MCF 10A (cell line): ENCODE results near the gene CNTNAP2. TPM values are rescaled to one million over a fixed set of nuclear protein-coding genes. Genes with fewer than 3 reads are reported as not detected.

Experiments
- BruUV-seq: library from RNA; stranded (reverse); fragments of 400-500 nt; replicated peaks from 2 replicates; lab custom pipeline; 2021; lab: Mats Ljungman, UMichigan
- CTCF ChIA-PET: fragments of 300-600 bp; sonication (Branson Sonifier 250); formaldehyde crosslinking; extraction: SDS; loops from one replicate; lab custom pipeline; 2021; ENCODE audit warnings: antibody characterized with exemption, inconsistent platforms; lab: Yijun Ruan, JAX
- POLR2A ChIA-PET: fragments of 300-600, 350-650 bp; sonication (Branson Sonifier 250); formaldehyde crosslinking; extraction: SDS; loops from one replicate; lab custom pipeline; 2020; ENCODE audit warnings: antibody characterized with exemption, inconsistent platforms; lab: Yijun Ruan, JAX
- DNase-seq: peaks from one replicate; pipeline ENCODE4 v3.0.0-alpha.2; 2018; ENCODE audit not compliant: unreplicated experiment
- H3K27ac Mint-ChIP-seq: one replicate; pipeline ENCODE4 v1.8.0; 2022; ENCODE audit warnings: mild to moderate bottlenecking, low read depth, mixed read lengths; ENCODE audit not compliant: unreplicated experiment
- H3K27me3 Mint-ChIP-seq: one replicate; pipeline ENCODE4 v1.8.0; 2022; ENCODE audit warnings: mixed read lengths; ENCODE audit not compliant: insufficient read depth, unreplicated experiment
- H3K36me3 Mint-ChIP-seq: one replicate; pipeline ENCODE4 v1.8.0; 2022; ENCODE audit warnings: mild to moderate bottlenecking, moderate library complexity, mixed read lengths; ENCODE audit not compliant: insufficient read depth, unreplicated experiment
- H3K4me1 Mint-ChIP-seq: one replicate; pipeline ENCODE4 v1.8.0; 2022; ENCODE audit warnings: mixed read lengths; ENCODE audit not compliant: insufficient read depth, unreplicated experiment
- H3K4me3 Mint-ChIP-seq: one replicate; pipeline ENCODE4 v1.8.0; 2022; ENCODE audit warnings: mild to moderate bottlenecking, moderate library complexity, mixed read lengths; ENCODE audit not compliant: unreplicated experiment
- H3K9me3 Mint-ChIP-seq: one replicate; pipeline ENCODE4 v1.8.0; 2022; ENCODE audit warnings: mixed read lengths; ENCODE audit not compliant: unreplicated experiment
- CTCF ChIP-seq: fragments of 200-600 bp; IDR thresholded peaks from one replicate; pipeline ENCODE4 v1.8.0; 2022; ENCODE audit warnings: antibody characterized with exemption, mild to moderate bottlenecking; ENCODE audit not compliant: unreplicated experiment
- intact Hi-C: fragments of 100-400 bp; cut with micrococcal nuclease; formaldehyde crosslinking; loops from 2 replicates; pipeline ENCODE4 v1.14.1; 2022
- total RNA-seq: library from RNA; stranded (reverse); gene quantifications from 2 replicates; pipeline ENCODE4 v1.2.3, GENCODE V29; 2022

Gene CNTNAP2
- total RNA-seq, 1 experiment from 2014 or later = 1.1 TPM

- Mint-ChIP-seq H3K27me3 (no peaks in the 10 kb centered on the region), H3K4me3 (no peak overlapping the region), H3K4me1 (no peaks in the 10 kb centered on the region), H3K9me3 (peaks cover 17% of the 10 kb centered on the region), H3K36me3 (no peaks in the 10 kb centered on the region), H3K27ac (no peak overlapping the region)
- TF ChIP-seq CTCF = no peak
- POLR2A ChIA-PET = no interaction called here
- intact Hi-C loops = no loop called here
- DNase-seq = no peak
- no TSS peak for BruUV-seq
- CTCF ChIA-PET = no interaction called here
Observed at GRCh38 chr7:147904219-147904576, 1787.6 kb downstream of the CNTNAP2 start.

DNA sequence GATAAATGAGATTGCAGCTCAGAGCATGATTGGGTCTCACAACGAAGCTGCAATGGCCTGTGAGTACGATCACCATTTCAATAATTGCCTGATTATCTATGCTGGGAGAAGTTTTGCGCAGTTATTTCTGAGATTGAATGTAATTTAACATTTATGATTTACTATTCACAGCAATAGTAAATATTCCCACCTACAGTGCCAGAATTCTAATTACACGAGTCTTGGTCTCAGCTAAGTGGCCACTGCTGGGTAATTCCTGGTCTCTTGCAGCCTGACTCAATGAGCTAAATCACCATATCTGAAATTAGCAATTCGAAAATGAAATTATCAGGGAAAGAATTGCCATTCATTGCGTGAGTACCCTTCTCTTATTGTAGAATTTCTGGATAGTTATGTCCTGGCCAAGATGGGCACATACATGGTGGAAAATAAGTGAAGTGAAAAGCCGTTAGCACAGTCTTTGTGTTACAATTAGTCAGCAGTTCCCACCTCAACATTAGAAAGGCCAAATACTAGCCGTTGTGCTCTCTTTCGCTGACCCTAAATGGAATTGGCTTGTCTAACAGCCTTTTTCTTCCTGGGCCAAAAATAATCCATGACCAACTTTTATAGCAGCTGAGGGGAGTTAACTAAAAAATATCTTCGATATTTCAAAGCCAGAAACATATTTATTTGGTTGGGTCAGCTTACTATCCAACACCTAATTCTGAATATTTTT is 1793.0 kb downstream of the CNTNAP2 start:
- Mint-ChIP-seq H3K9me3 (no peaks in the 10 kb centered on the region), H3K36me3 (no peaks in the 10 kb centered on the region)

GRCh38 chr7:147911201-147911601 is 1794.6 kb downstream of the CNTNAP2 start:
- BruUV-seq = no TSS peak
- no peak overlapping the region for H3K27ac Mint-ChIP-seq

More for the DNA sequence above, 1793.0 kb downstream of the CNTNAP2 start:
- no peak for TF ChIP-seq CTCF
- no peak overlapping the region for H3K27ac Mint-ChIP-seq
- DNase-seq = no peak
- ChIA-PET CTCF (no interaction called here), POLR2A (no interaction called here)
- H3K4me1 Mint-ChIP-seq = no peaks in the 10 kb centered on the region
- no peaks in the 10 kb centered on the region for H3K27me3 Mint-ChIP-seq
- BruUV-seq = no TSS peak
- intact Hi-C loops = no loop called here
- no peak overlapping the region for H3K4me3 Mint-ChIP-seq

DNA sequence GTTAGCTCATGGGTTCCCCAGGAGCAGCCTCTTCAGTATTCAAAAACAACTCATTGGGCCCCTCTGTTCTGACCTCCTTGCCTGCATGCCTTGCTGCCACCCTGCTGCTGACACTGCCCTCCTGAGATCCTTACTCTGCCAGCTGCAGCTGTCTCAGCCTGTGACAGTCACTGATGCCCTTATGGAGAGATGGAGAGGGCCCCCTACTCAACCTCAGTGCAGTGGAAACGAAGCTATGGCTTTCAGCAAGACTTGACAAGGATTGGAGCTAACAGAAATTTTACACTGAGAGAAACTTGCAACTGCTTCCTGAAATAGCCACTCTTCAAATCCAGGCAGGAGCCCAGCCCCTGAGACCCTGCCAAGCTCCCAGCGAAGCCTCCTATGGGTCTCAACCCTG is 1795.7 kb downstream of the CNTNAP2 start:
- H3K27ac Mint-ChIP-seq = no peak overlapping the region
- intact Hi-C loops = no loop called here
- no peak overlapping the region for H3K4me3 Mint-ChIP-seq
- ChIA-PET POLR2A (no interaction called here), CTCF (interaction anchor here (0.6 kb wide), 1 partner anchor 1225 kb away, joined by 5 read pairs; no protein-coding TSS in a partner anchor)
- no TSS peak for BruUV-seq
- no peak for DNase-seq
- TF ChIP-seq CTCF = no peak
- H3K9me3 Mint-ChIP-seq = no peaks in the 10 kb centered on the region
- H3K36me3 Mint-ChIP-seq = no peaks in the 10 kb centered on the region
- H3K27me3 Mint-ChIP-seq = peaks cover 17% of the 10 kb centered on the region
- H3K4me1 Mint-ChIP-seq = no peaks in the 10 kb centered on the region

More at GRCh38 chr7:147911201-147911601, 1794.6 kb downstream of the CNTNAP2 start:
- H3K9me3 Mint-ChIP-seq = no peaks in the 10 kb centered on the region
- H3K4me3 Mint-ChIP-seq = no peak overlapping the region
- ChIA-PET CTCF (no interaction called here), POLR2A (no interaction called here)
- DNase-seq = no peak
- no peak for TF ChIP-seq CTCF
- no peaks in the 10 kb centered on the region for H3K36me3 Mint-ChIP-seq
- intact Hi-C loops = no loop called here
- no peaks in the 10 kb centered on the region for H3K4me1 Mint-ChIP-seq
- H3K27me3 Mint-ChIP-seq = peaks cover 6% of the 10 kb centered on the region
